Measurements from ENCODE around the gene TMEM74B. TPM values are rescaled to one million over a fixed set of nuclear protein-coding genes. Genes with fewer than 3 reads are reported as not detected.

The TMEM74B gene
- polyA plus RNA-seq, 3 donors = not detected

DNA sequence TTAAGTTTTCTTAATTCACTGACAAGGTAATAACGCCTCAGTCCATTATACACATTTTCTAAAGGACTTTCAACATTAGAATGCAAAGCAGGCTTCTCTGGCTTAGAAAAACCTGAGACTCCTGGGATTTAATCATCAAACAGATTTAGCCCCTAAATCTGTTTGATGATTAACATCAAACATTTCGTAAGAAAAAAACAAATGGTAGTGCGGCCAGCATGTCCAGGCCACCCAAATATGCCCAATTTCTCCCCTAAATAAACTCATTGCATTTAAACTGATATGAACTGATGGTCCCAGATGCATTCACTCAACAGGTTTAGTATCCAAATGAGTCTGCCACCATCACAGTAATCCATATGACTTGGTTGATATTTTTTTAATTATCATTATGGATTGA, 6.2 kb downstream of the TMEM74B start:
- H3K36me3 ChIP-seq (replicated peaks in 1 of 2; ENCODE audit: control insufficient read depth in 1 of 2, insufficient read depth in 2 of 2, low read length in 2 of 2) = peaks cover 7 to 30% of the 10 kb centered on the region in 2 donors
- peaks cover 12 to 17% (median 13%) of the 10 kb centered on the region in 3 donors for H3K27me3 Mint-ChIP-seq (ENCODE audit: low read depth in 3 of 3)
- no peak for DNase-seq
- TF ChIP-seq, protein P1, sequence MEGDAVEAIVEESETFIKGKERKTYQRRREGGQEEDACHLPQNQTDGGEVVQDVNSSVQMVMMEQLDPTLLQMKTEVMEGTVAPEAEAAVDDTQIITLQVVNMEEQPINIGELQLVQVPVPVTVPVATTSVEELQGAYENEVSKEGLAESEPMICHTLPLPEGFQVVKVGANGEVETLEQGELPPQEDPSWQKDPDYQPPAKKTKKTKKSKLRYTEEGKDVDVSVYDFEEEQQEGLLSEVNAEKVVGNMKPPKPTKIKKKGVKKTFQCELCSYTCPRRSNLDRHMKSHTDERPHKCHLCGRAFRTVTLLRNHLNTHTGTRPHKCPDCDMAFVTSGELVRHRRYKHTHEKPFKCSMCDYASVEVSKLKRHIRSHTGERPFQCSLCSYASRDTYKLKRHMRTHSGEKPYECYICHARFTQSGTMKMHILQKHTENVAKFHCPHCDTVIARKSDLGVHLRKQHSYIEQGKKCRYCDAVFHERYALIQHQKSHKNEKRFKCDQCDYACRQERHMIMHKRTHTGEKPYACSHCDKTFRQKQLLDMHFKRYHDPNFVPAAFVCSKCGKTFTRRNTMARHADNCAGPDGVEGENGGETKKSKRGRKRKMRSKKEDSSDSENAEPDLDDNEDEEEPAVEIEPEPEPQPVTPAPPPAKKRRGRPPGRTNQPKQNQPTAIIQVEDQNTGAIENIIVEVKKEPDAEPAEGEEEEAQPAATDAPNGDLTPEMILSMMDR (IDR thresholded peaks at IDR 0.05) = no peak
- peaks cover 0 to 2% (median 0%) of the 10 kb centered on the region in 7 donors for H3K9me3 Mint-ChIP-seq
- H3K27ac Mint-ChIP-seq = no peak overlapping the region
- H2AFZ ChIP-seq (ENCODE audit: insufficient read depth, low read depth, low read length, poor library complexity, severe bottlenecking) = no peak overlapping the region
- intact Hi-C loops (cut with micrococcal nuclease) = no loop called here
- no peaks in the 10 kb centered on the region for H4K20me1 ChIP-seq (ENCODE audit: insufficient read depth, low read length)
- H3K4me3 Mint-ChIP-seq = no peak overlapping the region
- H3K36me3 Mint-ChIP-seq = peaks cover 34% of the 10 kb centered on the region in 2 donors
- H3K4me1 Mint-ChIP-seq = peaks cover 7% of the 10 kb centered on the region
- no peak overlapping the region for H3K27ac ChIP-seq (ENCODE audit: low read depth in 1 of 2, low read length in 2 of 2)
- H3K4me3 ChIP-seq (replicated peaks in 1 of 3; ENCODE audit: low read depth in 2 of 3, low read length in 3 of 3) = no peak overlapping the region
- H3K9ac ChIP-seq (ENCODE audit: insufficient read depth, low read length, poor library complexity, severe bottlenecking) = no peak overlapping the region
- H3K79me2 ChIP-seq (ENCODE audit: insufficient read depth, low read length) = no peaks in the 10 kb centered on the region
- peaks cover 6 to 7% of the 10 kb centered on the region in 2 donors for H3K4me1 ChIP-seq (ENCODE audit: control insufficient read depth in 1 of 2, insufficient read depth in 2 of 2, low read length in 2 of 2)
- no peak overlapping the region for H3K4me2 ChIP-seq (replicated peaks; ENCODE audit: extremely low read depth, low read length, poor library complexity, severe bottlenecking)
- peaks cover 9% of the 10 kb centered on the region in 2 donors for H3K27me3 ChIP-seq (ENCODE audit: control insufficient read depth in 2 of 2, insufficient read depth in 2 of 2, low read length in 2 of 2)
- no peaks in the 10 kb centered on the region for H3K9me3 ChIP-seq (replicated peaks in 1 of 2; ENCODE audit: control insufficient read depth in 1 of 2, insufficient read depth in 1 of 2, low read length in 2 of 2)
- WGBS (ENCODE audit: insufficient coverage) = 80% methylated on average over 1 of the region's 3 CpGs

DNA sequence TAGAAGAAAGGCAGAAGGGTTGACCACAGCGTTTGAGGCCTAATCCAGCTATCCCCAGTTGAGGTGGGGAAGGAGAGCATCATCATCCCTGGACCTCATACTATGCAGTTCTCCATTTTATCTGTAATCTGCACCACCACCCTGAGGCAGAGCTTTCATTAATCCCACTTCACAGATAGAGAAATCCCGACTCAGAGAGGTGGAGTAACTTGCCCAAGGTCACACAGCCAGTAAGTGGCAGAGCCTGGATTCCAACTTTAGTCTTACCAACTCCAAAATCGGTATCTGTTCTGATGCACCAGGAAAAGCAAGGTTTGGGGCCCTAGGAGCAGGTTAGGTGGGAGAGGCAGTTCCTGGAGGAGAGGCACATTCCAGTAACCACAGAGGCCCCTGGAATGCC, 6.7 kb downstream of the TMEM74B start:
- H3K36me3 ChIP-seq (replicated peaks in 1 of 2; ENCODE audit: control insufficient read depth in 1 of 2, insufficient read depth in 2 of 2, low read length in 2 of 2) = peaks cover 9 to 35% of the 10 kb centered on the region in 2 donors
- H3K4me1 ChIP-seq (ENCODE audit: control insufficient read depth in 1 of 2, insufficient read depth in 2 of 2, low read length in 2 of 2) = peaks cover 6 to 7% of the 10 kb centered on the region in 2 donors
- H3K27ac Mint-ChIP-seq = no peak overlapping the region
- no peak for DNase-seq
- H4K20me1 ChIP-seq (ENCODE audit: insufficient read depth, low read length) = no peaks in the 10 kb centered on the region
- intact Hi-C loops (cut with micrococcal nuclease) = no loop called here
- no peak overlapping the region for H3K4me3 Mint-ChIP-seq
- TF ChIP-seq, protein P1 (IDR thresholded peaks at IDR 0.05) = no peak
- no peaks in the 10 kb centered on the region for H3K79me2 ChIP-seq (ENCODE audit: insufficient read depth, low read length)
- WGBS (ENCODE audit: insufficient coverage) = no CpG with 5 or more reads among the region's 3 CpGs
- H3K27ac ChIP-seq (ENCODE audit: low read depth in 1 of 2, low read length in 2 of 2) = no peak overlapping the region
- no peak overlapping the region for H3K4me3 ChIP-seq (replicated peaks in 1 of 3; ENCODE audit: low read depth in 2 of 3, low read length in 3 of 3)
- no peak overlapping the region for H3K9ac ChIP-seq (ENCODE audit: insufficient read depth, low read length, poor library complexity, severe bottlenecking)
- H3K4me1 Mint-ChIP-seq = peaks cover 7% of the 10 kb centered on the region
- peaks cover 4% of the 10 kb centered on the region in 2 donors for H3K27me3 ChIP-seq (ENCODE audit: control insufficient read depth in 2 of 2, insufficient read depth in 2 of 2, low read length in 2 of 2)
- H3K4me2 ChIP-seq (replicated peaks; ENCODE audit: extremely low read depth, low read length, poor library complexity, severe bottlenecking) = no peak overlapping the region
- H3K36me3 Mint-ChIP-seq = peaks cover 38 to 39% of the 10 kb centered on the region in 2 donors
- peaks cover 6 to 12% (median 8%) of the 10 kb centered on the region in 3 donors for H3K27me3 Mint-ChIP-seq (ENCODE audit: low read depth in 3 of 3)
- no peaks in the 10 kb centered on the region for H3K9me3 ChIP-seq (replicated peaks in 1 of 2; ENCODE audit: control insufficient read depth in 1 of 2, insufficient read depth in 1 of 2, low read length in 2 of 2)
- H2AFZ ChIP-seq (ENCODE audit: insufficient read depth, low read depth, low read length, poor library complexity, severe bottlenecking) = no peak overlapping the region
- H3K9me3 Mint-ChIP-seq = peaks cover 0 to 2% (median 0%) of the 10 kb centered on the region in 7 donors

All from CD14-positive monocyte (primary cell).